GM19193 (cell line): ENCODE measurements around the gene RTCA.

ENCODE experiments used
- POLR2A ChIP-seq: IDR thresholded peaks from 4 replicates; pipeline ENCODE4 v1.6.1; 2011; ENCODE audit not compliant: insufficient read depth, insufficient read length; ENCODE audit errors: extremely low read depth

Gene RTCA

GRCh38 chr1:100323419-100324106 lies 57.5 kb downstream of the RTCA start:
- TF ChIP-seq POLR2A = no peak

- no peak for TF ChIP-seq POLR2A
These were observed 59.7 kb downstream of the RTCA start for GRCh38 chr1:100325415-100326324.

GRCh38 chr1:100328133-100328532 lies 62.1 kb downstream of the RTCA start:
- TF ChIP-seq POLR2A = no peak

GRCh38 chr1:100332331-100332730 lies 66.3 kb downstream of the RTCA start:
- TF ChIP-seq POLR2A = no peak

GRCh38 chr1:100335436-100335835 lies 69.4 kb downstream of the RTCA start:
- no peak for TF ChIP-seq POLR2A

- TF ChIP-seq POLR2A = no peak
These were observed 74.5 kb downstream of the RTCA start for GRCh38 chr1:100340494-100340893.

- TF ChIP-seq POLR2A = no peak
These were observed 76.3 kb downstream of the RTCA start for GRCh38 chr1:100342348-100342747.
